ENCODE data around the gene IMPA2.
"Not testable (repeated sequence)": the region's sequence is repeated elsewhere in the genome, so short reads cannot be mapped to it uniquely, and the experiment has no call there.

The IMPA2 gene

GRCh38 chr18:11981192-11981542 is at the start of gene IMPA2:
Gene IMPA2 (plus strand): TSS chr18:11981507. CDS start chr18:11981670, 163 bp downstream.
- Histone ChIP-seq H3K4me1 (ENCODE audit: control insufficient read depth in 5 of 5, insufficient read depth in 5 of 5, low read length in 5 of 5) (peaks cover 0 to 39% (median 30%) of the 10 kb centered on the region in 5 donors), H3K9ac (ENCODE audit: low read length in 5 of 5) (peak within 1 kb of the TSS; percentile 49 to 81 (median 76)), H3K27me3 (ENCODE audit: control insufficient read depth in 5 of 5, insufficient read depth in 4 of 5, low read length in 5 of 5) (no peaks in the 10 kb centered on the region), H3K36me3 (ENCODE audit: control insufficient read depth in 5 of 5, insufficient read depth in 5 of 5, low read length in 5 of 5) (no peaks in the 10 kb centered on the region), H3K9me3 (ENCODE audit: control insufficient read depth in 5 of 5, low read length in 5 of 5) (no peaks in the 10 kb centered on the region), H3K27ac (ENCODE audit: low read depth, low read length) (peak within 1 kb of the TSS; percentile 83), H3K4me3 (ENCODE audit: low read depth in 1 of 5, low read length in 5 of 5) (peak within 1 kb of the TSS; percentile 61 to 84 (median 73))

- H3K36me3 ChIP-seq (ENCODE audit: control insufficient read depth in 5 of 5, insufficient read depth in 5 of 5, low read length in 5 of 5) = no peaks in the 10 kb centered on the region
- no peak overlapping the region for H3K9ac ChIP-seq (ENCODE audit: low read length in 5 of 5)
- H3K27me3 ChIP-seq (ENCODE audit: control insufficient read depth in 5 of 5, insufficient read depth in 4 of 5, low read length in 5 of 5) = no peaks in the 10 kb centered on the region
- no peaks in the 10 kb centered on the region for H3K9me3 ChIP-seq (ENCODE audit: control insufficient read depth in 5 of 5, low read length in 5 of 5)
- no peak overlapping the region for H3K4me3 ChIP-seq (ENCODE audit: low read depth in 1 of 5, low read length in 5 of 5)
- H3K4me1 ChIP-seq (ENCODE audit: control insufficient read depth in 5 of 5, insufficient read depth in 5 of 5, low read length in 5 of 5) = no peaks in the 10 kb centered on the region
- no peak overlapping the region for H3K27ac ChIP-seq (ENCODE audit: low read depth, low read length)
Observed at GRCh38 chr18:11932393-11932792, 48.9 kb upstream of the IMPA2 start.

GRCh38 chr18:11937874-11938478 is 43.3 kb upstream of the IMPA2 start:
- no peaks in the 10 kb centered on the region for H3K9me3 ChIP-seq (ENCODE audit: control insufficient read depth in 5 of 5, low read length in 5 of 5)
- H3K27ac ChIP-seq (ENCODE audit: low read depth, low read length) = no peak overlapping the region
- no peaks in the 10 kb centered on the region for H3K36me3 ChIP-seq (ENCODE audit: control insufficient read depth in 5 of 5, insufficient read depth in 5 of 5, low read length in 5 of 5)
- no peak overlapping the region for H3K4me3 ChIP-seq (ENCODE audit: low read depth in 1 of 5, low read length in 5 of 5)
- H3K27me3 ChIP-seq (ENCODE audit: control insufficient read depth in 5 of 5, insufficient read depth in 4 of 5, low read length in 5 of 5) = no peaks in the 10 kb centered on the region
- no peaks in the 10 kb centered on the region for H3K4me1 ChIP-seq (ENCODE audit: control insufficient read depth in 5 of 5, insufficient read depth in 5 of 5, low read length in 5 of 5)
- no peak overlapping the region for H3K9ac ChIP-seq (ENCODE audit: low read length in 5 of 5)

- H3K4me3 ChIP-seq (ENCODE audit: low read depth in 1 of 5, low read length in 5 of 5) = no peak overlapping the region
- no peak overlapping the region for H3K9ac ChIP-seq (ENCODE audit: low read length in 5 of 5)
- H3K27ac ChIP-seq (ENCODE audit: low read depth, low read length) = no peak overlapping the region
- H3K9me3 ChIP-seq (ENCODE audit: control insufficient read depth in 5 of 5, low read length in 5 of 5) = no peaks in the 10 kb centered on the region
- no peaks in the 10 kb centered on the region for H3K27me3 ChIP-seq (ENCODE audit: control insufficient read depth in 5 of 5, insufficient read depth in 4 of 5, low read length in 5 of 5)
- H3K4me1 ChIP-seq (ENCODE audit: control insufficient read depth in 5 of 5, insufficient read depth in 5 of 5, low read length in 5 of 5) = peaks cover 0 to 2% (median 2%) of the 10 kb centered on the region in 5 donors
- H3K36me3 ChIP-seq (ENCODE audit: control insufficient read depth in 5 of 5, insufficient read depth in 5 of 5, low read length in 5 of 5) = no peaks in the 10 kb centered on the region
Observed at GRCh38 chr18:11940956-11941355, 40.4 kb upstream of the IMPA2 start.

- Histone ChIP-seq H3K27me3 (ENCODE audit: control insufficient read depth in 5 of 5, insufficient read depth in 4 of 5, low read length in 5 of 5) (no peaks in the 10 kb centered on the region), H3K9me3 (ENCODE audit: control insufficient read depth in 5 of 5, low read length in 5 of 5) (no peaks in the 10 kb centered on the region), H3K36me3 (ENCODE audit: control insufficient read depth in 5 of 5, insufficient read depth in 5 of 5, low read length in 5 of 5) (no peaks in the 10 kb centered on the region), H3K4me1 (ENCODE audit: control insufficient read depth in 5 of 5, insufficient read depth in 5 of 5, low read length in 5 of 5) (peaks cover 5 to 26% (median 13%) of the 10 kb centered on the region in 5 donors), H3K27ac (ENCODE audit: low read depth, low read length) (no peak overlapping the region), H3K9ac (ENCODE audit: low read length in 5 of 5) (no peak overlapping the region), H3K4me3 (ENCODE audit: low read depth in 1 of 5, low read length in 5 of 5) (no peak overlapping the region)
Observed at GRCh38 chr18:11943551-11943950, 37.8 kb upstream of the IMPA2 start.

- Histone ChIP-seq H3K27me3 (ENCODE audit: control insufficient read depth in 5 of 5, insufficient read depth in 4 of 5, low read length in 5 of 5) (no peaks in the 10 kb centered on the region), H3K36me3 (ENCODE audit: control insufficient read depth in 5 of 5, insufficient read depth in 5 of 5, low read length in 5 of 5) (no peaks in the 10 kb centered on the region), H3K9ac (ENCODE audit: low read length in 5 of 5) (no peak overlapping the region), H3K27ac (ENCODE audit: low read depth, low read length) (no peak overlapping the region), H3K4me3 (ENCODE audit: low read depth in 1 of 5, low read length in 5 of 5) (no peak overlapping the region), H3K4me1 (ENCODE audit: control insufficient read depth in 5 of 5, insufficient read depth in 5 of 5, low read length in 5 of 5) (peaks cover 5 to 31% (median 20%) of the 10 kb centered on the region in 5 donors), H3K9me3 (ENCODE audit: control insufficient read depth in 5 of 5, low read length in 5 of 5) (no peaks in the 10 kb centered on the region)
Observed at GRCh38 chr18:11944252-11944651, 37.1 kb upstream of the IMPA2 start.

- Histone ChIP-seq H3K4me1 (ENCODE audit: control insufficient read depth in 5 of 5, insufficient read depth in 5 of 5, low read length in 5 of 5) (peaks cover 5 to 31% (median 20%) of the 10 kb centered on the region in 5 donors), H3K27ac (ENCODE audit: low read depth, low read length) (no peak overlapping the region), H3K9ac (ENCODE audit: low read length in 5 of 5) (no peak overlapping the region), H3K36me3 (ENCODE audit: control insufficient read depth in 5 of 5, insufficient read depth in 5 of 5, low read length in 5 of 5) (no peaks in the 10 kb centered on the region), H3K4me3 (ENCODE audit: low read depth in 1 of 5, low read length in 5 of 5) (no peak overlapping the region), H3K9me3 (ENCODE audit: control insufficient read depth in 5 of 5, low read length in 5 of 5) (no peaks in the 10 kb centered on the region), H3K27me3 (ENCODE audit: control insufficient read depth in 5 of 5, insufficient read depth in 4 of 5, low read length in 5 of 5) (no peaks in the 10 kb centered on the region)
Observed at GRCh38 chr18:11944786-11945185, 36.5 kb upstream of the IMPA2 start.

GRCh38 chr18:11945834-11946659 is 35.3 kb upstream of the IMPA2 start:
- H3K27me3 ChIP-seq (ENCODE audit: control insufficient read depth in 5 of 5, insufficient read depth in 4 of 5, low read length in 5 of 5); H3K36me3 ChIP-seq (ENCODE audit: control insufficient read depth in 5 of 5, insufficient read depth in 5 of 5, low read length in 5 of 5); H3K9me3 ChIP-seq (ENCODE audit: control insufficient read depth in 5 of 5, low read length in 5 of 5): not testable (repeated sequence)
- peaks cover 5 to 31% (median 20%) of the 10 kb centered on the region in 5 donors for H3K4me1 ChIP-seq (ENCODE audit: control insufficient read depth in 5 of 5, insufficient read depth in 5 of 5, low read length in 5 of 5)
- peak overlapping the region; percentile 99 for H3K27ac ChIP-seq (ENCODE audit: low read depth, low read length)
- peak overlapping the region in 2 of 5 donors; percentile 35 to 62 for H3K4me3 ChIP-seq (ENCODE audit: low read depth in 1 of 5, low read length in 5 of 5)
- peak overlapping the region; percentile 48 to 93 (median 81) for H3K9ac ChIP-seq (ENCODE audit: low read length in 5 of 5)

GRCh38 chr18:11946756-11947155 is 34.6 kb upstream of the IMPA2 start:
- no peaks in the 10 kb centered on the region for H3K36me3 ChIP-seq (ENCODE audit: control insufficient read depth in 5 of 5, insufficient read depth in 5 of 5, low read length in 5 of 5)
- peaks cover 5 to 31% (median 20%) of the 10 kb centered on the region in 5 donors for H3K4me1 ChIP-seq (ENCODE audit: control insufficient read depth in 5 of 5, insufficient read depth in 5 of 5, low read length in 5 of 5)
- H3K4me3 ChIP-seq (ENCODE audit: low read depth in 1 of 5, low read length in 5 of 5) = peak overlapping the region in 4 of 5 donors; percentile 61 to 77 (median 66)
- H3K27me3 ChIP-seq (ENCODE audit: control insufficient read depth in 5 of 5, insufficient read depth in 4 of 5, low read length in 5 of 5) = no peaks in the 10 kb centered on the region
- no peaks in the 10 kb centered on the region for H3K9me3 ChIP-seq (ENCODE audit: control insufficient read depth in 5 of 5, low read length in 5 of 5)
- peak overlapping the region; percentile 48 to 93 (median 81) for H3K9ac ChIP-seq (ENCODE audit: low read length in 5 of 5)
- H3K27ac ChIP-seq (ENCODE audit: low read depth, low read length) = peak overlapping the region; percentile 99

Measured in subcutaneous abdominal adipose tissue (tissue), 5 donors.